HG02623 (cell line): ENCODE measurements around the gene RBM5.

Experiments used
- ATAC-seq: cut with Tn5 transposase; IDR thresholded peaks from one replicate; pipeline ENCODE4 v1.9.1; 2021; ENCODE audit warnings: moderate library complexity; ENCODE audit not compliant: unreplicated experiment

The RBM5 gene

DNA sequence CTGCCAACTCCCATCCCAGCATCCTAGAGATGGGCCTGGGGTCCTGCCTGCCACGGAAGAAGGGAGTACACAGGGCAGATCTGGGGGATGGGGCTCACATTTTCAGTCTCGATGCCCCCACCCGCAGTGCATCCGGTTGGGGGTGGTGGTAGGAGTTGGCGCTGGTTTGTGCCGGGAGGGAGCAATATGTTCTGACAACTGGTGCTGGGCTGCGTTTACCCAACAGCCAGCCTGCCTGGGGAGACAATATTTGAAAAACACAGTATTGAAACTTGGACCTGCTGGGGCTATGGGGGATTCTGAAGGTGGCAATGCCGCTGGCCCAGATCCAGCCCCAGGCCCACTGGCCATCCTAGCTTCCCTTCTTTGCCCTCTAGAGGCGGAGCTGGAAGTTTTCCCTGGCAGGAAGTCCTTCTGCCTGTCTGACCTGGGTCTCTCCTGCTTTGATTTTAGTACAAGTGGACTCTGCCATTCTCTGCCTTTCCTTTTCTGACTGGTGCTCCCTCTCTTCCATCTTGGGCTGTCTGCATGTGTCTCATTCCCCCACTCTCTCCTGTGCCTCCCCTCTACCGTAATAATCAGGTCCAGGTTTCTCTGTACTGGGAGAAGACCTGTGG, 69.9 kb downstream of the RBM5 start:
- ATAC-seq, result no peak

DNA sequence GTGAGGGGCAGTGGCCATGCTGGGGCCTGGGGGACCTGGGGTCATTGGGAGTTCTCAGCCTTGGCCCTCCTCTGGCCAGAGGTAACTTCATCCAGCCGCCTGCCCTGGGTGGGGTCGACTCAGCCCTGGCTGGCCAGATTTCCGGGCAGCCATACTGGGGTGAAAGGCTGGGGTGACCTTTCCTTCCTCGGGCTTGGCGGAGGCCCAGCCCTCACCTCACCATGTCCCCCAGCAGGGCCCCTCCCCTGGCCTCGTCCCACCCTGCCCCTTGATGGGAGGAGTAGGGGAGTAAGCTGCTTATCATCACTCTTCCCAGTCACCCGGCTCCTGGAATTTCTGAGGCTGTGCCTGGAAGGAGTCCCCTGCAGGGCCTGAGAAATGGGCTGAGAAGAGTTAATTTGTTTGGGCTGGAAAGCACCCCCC, 71.9 kb downstream of the RBM5 start:
- no peak for ATAC-seq

DNA sequence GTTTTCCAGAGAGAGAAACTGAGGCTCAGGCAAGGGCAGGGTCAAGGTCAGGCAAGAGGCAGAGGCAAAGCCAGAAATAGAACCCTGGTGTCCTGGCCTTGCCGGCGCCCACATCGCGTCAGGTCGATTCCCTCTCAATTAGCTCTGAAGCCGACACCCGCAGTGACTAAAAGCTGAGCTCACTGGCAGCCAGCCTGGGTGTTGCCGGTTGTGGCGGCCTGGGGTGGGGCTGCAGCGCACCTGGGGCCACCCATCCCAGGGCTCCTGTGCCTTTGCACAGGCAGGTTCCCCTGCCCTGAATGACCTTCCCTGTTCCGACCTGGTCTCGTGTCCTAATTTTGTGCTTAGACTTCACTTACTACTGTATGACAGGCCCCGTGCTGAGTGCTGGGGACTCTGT, 72.6 kb downstream of the RBM5 start:
- ATAC-seq, result no peak

DNA sequence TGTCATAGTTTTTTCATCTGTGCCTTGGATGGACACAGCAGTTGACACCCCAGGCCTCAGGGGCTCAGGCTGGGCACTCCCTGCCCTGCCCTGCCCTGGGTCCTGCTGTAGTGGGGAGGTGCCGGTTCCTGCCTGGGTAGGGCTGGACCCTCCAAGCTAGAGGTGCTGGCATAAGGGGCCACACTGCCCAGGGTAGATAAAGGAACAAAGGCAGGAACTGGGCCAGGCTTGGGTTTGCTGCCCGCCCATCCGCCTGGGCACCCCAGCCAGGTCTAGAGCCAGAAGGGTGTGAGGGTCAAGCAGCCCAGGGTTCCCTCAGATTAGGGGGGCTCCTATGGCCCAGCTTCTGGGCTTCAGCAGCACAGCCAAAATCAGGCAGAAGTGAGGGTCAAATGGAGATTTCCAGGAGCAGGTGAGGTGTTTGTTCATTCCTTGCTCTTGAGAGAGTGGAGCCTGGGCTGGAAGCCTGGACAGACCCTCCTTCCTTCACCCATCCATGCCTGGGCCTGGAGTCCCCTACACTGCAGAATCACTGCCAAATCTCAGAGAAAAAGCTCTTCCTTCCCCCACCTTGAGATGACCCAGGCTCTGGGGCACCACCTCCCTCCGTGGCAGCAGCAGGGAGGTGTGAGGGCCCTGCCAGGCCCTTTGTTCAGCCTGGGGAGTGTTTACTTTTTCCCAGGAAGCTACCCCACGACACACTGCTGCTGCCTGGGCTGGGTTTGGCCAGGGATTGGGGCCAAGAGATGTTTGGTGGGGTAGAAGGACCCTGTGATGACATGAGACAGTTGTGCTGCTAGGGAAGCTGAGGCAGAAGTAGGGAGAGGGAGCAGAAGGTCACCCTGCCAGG, 73.5 kb downstream of the RBM5 start:
- ATAC-seq, result no peak

DNA sequence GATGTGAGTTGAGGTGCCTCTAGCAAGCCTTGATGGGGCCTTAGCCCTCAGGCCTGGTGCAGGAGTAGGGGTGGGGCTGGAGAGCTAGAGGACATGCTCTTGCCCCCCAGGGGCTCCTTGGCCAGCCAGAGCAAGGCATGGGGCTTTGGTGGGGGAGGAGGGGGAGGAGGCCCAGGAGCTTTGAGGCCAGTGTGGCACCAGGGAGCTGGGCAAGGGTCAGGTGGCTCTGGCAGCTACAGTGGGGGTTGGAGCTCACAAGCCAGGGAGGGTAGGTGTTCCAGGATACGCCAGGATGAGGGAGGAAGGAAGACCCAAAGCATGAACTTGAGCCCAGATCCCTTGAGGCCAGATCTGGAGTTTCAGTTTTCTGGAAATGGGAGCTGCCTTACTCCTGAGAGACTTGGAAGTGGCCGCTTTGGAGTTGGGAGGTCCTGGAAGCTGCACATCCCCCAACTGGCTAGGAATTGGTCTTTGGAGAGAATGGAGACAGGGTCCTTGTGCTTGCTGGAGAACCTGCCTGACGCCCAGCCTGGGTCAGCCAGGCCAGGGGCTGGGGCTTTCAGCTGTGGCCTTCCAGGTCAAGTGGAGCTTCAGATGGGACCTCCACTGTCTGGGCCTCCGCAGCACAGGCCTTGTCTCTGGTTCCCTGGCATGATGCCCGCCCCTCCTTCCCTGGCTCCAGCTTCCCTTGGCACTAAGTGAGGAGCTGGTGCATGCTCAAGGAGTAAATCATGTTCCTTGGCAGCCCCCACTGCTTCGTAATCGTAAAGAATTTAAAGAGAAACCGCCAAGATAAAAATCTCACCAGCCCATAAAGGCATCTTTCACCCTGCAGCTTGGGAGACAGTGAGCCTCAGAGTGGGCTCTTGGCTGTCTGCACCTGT, 75.1 kb downstream of the RBM5 start:
- no peak for ATAC-seq

DNA sequence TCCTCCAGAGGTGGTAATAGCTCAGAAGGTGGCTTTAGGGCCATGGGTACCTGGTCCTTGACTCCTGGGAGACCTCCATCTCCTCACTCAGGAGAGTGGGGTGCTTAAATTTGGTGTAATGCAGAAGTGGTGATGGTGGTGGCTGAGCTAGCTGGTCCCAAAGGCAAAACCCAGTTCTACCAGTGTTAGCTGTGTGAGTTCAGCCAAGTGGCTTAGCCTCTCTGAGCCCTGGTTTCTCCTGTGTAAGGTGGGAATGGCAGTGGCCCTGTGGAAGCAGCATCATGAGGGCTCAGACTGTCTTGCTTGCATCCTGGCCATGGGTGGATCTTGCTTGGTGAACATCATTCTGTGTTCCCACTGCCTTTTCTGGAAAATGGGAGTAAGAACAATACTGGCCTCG, 75.8 kb downstream of the RBM5 start:
- ATAC-seq, result no peak

DNA sequence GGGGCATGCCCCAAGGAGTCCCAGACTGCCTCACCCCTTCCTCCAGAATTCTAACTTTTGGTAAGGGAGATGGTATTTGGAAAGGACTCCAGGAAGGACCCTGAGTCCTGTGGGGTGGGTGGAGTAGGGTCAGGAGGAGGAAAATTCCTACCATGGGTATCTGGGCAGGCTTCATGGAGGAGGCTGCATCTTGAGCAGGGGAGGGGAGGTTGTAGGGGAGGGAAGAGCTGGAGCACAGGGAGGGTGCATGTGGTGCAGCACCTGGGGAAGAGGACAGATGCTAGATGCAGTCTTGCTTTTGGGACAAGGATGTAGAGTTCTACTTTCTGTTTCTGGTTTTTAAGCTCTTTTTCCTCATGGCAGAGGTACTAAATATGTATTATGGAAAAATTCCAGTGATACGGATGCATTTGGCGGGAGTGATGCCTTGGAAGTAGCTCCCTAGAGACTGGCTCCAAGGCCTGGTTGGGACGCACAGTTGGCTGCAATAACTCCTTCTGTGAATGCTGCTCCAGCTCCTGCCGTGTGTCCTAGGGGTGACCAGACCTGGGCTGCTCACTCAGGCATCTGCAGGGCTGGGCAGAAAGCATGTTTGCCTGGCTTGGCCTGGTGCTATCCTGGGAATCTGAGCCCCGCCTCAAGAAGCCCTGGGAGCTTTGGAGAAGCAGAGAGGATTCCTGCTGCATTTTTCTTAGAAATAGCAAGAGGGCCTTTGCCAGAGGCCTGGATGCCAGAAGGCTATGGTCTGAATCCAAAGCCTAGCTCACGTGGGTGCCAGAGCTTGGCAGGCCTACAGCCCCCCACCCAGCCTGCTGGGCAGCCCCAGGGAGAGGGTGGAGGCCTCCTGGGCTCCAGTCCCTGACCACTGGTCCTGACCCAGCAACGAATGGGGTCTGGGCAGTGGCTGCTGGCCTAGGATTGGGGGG, 76.5 kb downstream of the RBM5 start:
- ATAC-seq, result no peak

DNA sequence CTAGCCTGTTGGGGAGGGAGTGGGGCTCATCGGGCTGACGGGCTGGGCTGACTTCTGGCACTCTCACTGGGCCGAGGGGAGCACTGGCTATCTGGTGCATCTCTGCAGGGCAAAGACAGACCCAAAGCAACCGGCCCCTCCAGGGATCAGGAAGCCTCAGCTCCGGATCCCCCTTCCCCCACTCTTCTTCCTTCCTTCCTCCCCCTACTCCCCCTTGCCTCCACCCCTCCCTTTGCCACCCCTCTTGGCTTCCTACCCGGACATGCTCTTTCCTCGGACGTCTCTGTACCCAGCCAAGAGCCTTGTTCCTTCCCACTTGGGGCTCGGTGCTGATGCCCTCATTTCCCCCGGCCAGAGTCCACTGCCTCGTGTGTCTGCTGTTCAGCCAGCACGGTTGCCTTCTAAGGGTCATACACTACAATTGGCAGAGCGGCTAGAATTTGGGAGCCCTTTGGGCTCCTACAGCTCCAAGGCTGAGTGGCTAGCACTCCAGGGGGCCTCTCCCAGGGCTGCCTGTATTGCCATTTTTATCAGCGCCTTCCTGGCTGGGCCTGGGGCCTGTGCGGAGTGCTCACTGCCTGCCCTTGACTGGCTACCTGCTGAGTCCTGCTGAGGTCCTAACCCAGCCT, 77.3 kb downstream of the RBM5 start:
- ATAC-seq, result no peak

DNA sequence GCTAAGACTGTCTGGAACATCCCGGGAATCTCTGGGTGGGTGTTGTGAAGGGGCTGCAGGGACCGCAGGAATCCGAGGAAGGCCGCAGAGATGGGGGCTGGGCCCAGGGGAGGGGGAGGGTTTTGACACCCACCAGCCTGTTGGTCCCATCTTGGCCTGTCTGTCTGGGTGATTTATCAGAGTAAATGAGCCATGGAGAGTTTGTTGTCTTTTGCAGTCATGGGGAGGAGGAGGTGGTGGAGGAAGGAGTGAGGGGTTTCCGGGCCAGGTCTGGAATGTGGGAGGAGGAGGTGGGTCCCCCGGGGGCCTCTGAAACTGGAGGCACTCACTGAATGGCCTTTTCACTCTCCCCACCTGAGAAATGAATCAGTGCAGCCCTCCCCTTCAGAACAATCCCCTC, 77.9 kb downstream of the RBM5 start:
- no peak for ATAC-seq

DNA sequence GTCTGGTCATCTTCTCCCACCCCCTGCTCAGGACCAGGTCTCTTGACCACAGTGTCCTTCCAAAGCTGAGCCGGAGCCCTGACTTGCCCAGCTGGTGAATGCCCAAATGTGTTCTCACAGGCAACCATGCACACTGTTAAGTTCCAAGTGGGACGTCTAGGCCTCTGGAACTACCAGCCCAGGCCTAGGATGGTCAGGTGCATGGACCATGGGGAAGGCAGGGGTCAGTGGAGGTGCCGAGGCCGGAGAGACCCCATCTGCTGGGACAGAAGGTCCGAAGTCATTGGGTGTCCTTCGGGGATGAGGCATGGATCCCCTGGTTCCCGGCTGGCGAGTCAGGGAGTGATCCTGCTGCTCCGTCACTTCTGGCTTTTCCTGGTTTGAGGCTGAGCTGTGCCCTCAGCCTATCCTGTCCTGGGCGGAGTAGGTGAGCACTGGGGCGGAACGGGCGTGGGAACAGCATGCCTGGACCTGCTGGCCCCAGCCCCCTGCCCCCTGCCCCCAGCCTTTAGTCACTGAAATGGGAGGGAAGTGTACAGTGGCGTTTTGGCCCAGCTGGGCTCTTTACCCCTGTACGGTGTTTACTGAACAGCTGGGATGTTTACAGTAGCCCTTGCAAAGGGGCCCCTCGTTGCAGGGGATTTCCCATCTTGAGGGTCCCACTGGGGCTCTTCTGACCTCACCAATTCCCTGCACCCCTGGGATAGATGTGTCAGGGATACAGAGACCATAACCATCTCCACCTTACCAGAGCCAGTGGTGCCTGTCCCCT, 78.5 kb downstream of the RBM5 start:
- ATAC-seq, result no peak

DNA sequence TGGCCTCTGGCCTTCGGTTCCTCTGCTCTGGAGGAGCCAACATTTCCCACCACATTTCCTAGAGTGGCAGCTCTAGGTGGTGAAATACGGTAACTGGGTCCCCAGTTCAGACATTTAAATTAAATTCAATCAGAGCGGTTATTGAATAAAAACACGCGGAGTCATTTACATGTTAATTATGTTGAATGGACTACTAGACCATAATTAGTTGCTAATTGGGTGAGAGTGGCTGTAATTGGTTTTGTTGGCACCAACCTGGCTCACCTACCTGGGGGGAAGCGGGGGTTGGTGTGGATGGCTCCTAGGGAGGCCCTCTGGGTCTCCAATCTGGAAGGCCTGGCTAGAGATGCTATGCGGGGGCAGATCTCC, 79.1 kb downstream of the RBM5 start:
- ATAC-seq, result no peak

DNA sequence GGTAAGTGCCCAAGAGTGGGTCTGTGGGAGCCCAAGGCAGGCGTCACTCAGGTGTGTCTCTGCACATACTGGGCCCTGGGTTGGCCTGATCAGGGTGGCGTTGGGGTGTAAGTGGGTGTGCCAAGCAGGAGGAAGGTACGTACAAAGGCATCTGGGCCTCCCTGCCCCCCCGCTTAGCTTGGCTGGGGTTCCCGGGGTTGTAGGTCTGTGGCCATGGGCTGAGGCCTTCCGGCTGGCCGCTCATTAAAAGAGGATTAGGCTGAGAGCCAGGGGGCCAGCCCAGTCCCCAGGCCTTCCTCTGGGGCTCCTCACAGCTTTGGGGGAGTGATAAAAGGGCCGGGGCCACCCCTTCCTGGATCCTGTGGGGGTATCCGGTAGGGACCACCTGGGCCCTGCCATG, 79.7 kb downstream of the RBM5 start:
- ATAC-seq, result no peak
